Measurements from ENCODE around the gene VPS16. TPM values are rescaled to one million over a fixed set of nuclear protein-coding genes. Genes with fewer than 3 reads are reported as not detected.
A peak's percentile ranks its signal among the peaks of the same experiment; 100 is the strongest.

VPS16 gene
- total RNA-seq, 3 donors from 2014 or later (not counting 1 experiment from before 2014, with no cell fraction given), result 108 to 118 (median 109) TPM

DNA sequence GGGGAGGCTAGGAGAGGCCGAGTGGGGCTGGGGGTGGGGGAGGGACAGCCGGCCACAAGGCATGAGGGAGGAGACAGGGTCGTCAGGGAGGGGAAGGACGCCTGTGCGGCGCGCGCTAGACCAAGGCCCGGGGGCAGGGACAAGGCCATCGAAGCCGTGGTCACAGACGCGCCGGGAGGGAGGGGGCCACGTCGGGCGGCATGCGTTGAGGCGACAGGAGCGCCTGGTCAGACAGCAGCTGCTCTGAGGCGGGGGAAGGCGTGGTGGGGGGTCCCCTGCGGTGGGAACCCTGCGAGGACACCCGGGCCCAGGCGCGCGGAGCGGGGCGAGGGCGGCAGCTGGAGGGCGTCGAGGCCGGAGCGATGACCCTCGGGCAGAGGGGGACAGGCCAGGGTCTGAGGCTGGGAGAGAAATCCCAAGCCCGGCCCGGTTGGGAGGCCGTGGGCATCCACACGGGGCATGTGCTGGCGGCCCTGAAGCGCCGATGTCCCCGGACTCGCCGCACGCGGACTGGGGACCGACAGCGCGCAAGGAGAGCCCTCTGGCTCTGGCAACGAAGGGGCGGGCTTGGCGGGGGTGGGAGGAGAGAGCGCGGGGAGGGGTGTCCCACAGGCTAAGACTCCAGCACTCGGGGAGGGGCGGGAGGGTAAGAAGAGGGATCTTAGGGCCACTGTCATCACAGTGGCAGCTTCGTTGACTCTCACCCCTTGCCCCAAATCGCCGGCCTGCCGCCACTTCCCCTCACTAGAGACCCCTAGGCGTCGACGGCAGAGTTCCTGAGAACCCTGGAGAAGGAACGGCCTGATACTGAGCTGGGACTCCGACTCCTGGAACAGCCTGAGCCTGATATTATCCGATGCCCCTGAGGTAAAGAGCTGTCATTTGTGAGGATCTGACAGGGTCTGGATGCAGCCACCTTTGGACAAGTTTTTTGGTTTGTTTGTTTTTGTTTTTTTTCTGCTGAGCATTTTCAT is 19.4 kb upstream of the VPS16 start:
- no peak overlapping the region for H3K4me3 ChIP-seq (ENCODE audit: low read length)
- H3K9me3 ChIP-seq (ENCODE audit: control insufficient read depth, insufficient read depth, low read length), result no peaks in the 10 kb centered on the region
- peak overlapping the region; percentile 83 for H3K4me3 Mint-ChIP-seq
- H3K4me1 ChIP-seq (ENCODE audit: control insufficient read depth, insufficient read depth, low read length), result peaks cover 25% of the 10 kb centered on the region
- 16% methylated on average over 68 of the region's 68 CpGs for WGBS (ENCODE audit: insufficient coverage)
- H3K27ac ChIP-seq (ENCODE audit: low read length), result no peak overlapping the region
- H3K36me3 ChIP-seq (ENCODE audit: control insufficient read depth, insufficient read depth, low read length), result no peaks in the 10 kb centered on the region
- TF ChIP-seq, protein P1, sequence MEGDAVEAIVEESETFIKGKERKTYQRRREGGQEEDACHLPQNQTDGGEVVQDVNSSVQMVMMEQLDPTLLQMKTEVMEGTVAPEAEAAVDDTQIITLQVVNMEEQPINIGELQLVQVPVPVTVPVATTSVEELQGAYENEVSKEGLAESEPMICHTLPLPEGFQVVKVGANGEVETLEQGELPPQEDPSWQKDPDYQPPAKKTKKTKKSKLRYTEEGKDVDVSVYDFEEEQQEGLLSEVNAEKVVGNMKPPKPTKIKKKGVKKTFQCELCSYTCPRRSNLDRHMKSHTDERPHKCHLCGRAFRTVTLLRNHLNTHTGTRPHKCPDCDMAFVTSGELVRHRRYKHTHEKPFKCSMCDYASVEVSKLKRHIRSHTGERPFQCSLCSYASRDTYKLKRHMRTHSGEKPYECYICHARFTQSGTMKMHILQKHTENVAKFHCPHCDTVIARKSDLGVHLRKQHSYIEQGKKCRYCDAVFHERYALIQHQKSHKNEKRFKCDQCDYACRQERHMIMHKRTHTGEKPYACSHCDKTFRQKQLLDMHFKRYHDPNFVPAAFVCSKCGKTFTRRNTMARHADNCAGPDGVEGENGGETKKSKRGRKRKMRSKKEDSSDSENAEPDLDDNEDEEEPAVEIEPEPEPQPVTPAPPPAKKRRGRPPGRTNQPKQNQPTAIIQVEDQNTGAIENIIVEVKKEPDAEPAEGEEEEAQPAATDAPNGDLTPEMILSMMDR (IDR thresholded peaks at IDR 0.05), result no peak
- peaks cover 9% of the 10 kb centered on the region for H3K27me3 ChIP-seq (ENCODE audit: control insufficient read depth, insufficient read depth, low read length)
- ATAC-seq (peak in 2 of 3 donors; percentile 25 to 43), DNase-seq (peak in 1 of 2 donors; percentile 24)
- H3K36me3 Mint-ChIP-seq, result no peaks in the 10 kb centered on the region
- peak overlapping the region in 1 of 2 donors; percentile 53 for H3K27ac Mint-ChIP-seq
- H3K4me1 Mint-ChIP-seq, result peaks cover 13 to 37% of the 10 kb centered on the region in 2 donors
- H3K9me3 Mint-ChIP-seq, result no peaks in the 10 kb centered on the region
- intact Hi-C loops (cut with micrococcal nuclease), result no loop called here
- peaks cover 6 to 20% of the 10 kb centered on the region in 2 donors for H3K27me3 Mint-ChIP-seq (ENCODE audit: low read depth in 2 of 2)

DNA sequence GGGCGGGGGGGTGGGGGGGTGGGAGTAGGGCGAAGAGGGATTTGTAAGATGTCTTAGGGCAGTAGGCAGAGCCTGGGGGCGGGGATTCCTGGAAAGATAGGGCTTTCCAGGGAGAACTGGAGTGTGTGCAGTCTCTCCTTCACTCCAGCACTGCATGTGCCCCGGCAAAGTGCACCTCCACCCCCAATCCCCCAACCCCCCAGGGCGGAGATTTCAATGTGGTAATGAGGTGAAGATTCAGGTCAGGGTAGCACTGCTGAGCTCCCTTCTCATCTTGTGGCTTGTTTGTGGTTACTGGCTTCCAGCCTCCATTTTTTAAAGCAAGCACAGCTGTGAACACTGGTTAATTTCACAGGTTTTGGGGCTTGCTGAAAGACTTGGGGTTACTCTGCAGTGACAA is 18.5 kb upstream of the VPS16 start:
- Histone ChIP-seq H3K27ac (ENCODE audit: low read length) (no peak overlapping the region), H3K4me1 (ENCODE audit: control insufficient read depth, insufficient read depth, low read length) (peaks cover 24% of the 10 kb centered on the region), H3K27me3 (ENCODE audit: control insufficient read depth, insufficient read depth, low read length) (peaks cover 9% of the 10 kb centered on the region), H3K4me3 (ENCODE audit: low read length) (no peak overlapping the region), H3K36me3 (ENCODE audit: control insufficient read depth, insufficient read depth, low read length) (no peaks in the 10 kb centered on the region), H3K9me3 (ENCODE audit: control insufficient read depth, insufficient read depth, low read length) (no peaks in the 10 kb centered on the region)
- Mint-ChIP-seq H3K4me3 (peak overlapping the region; percentile 83), H3K27ac (peak overlapping the region in 1 of 2 donors; percentile 53), H3K27me3 (ENCODE audit: low read depth in 2 of 2) (peaks cover 14 to 20% of the 10 kb centered on the region in 2 donors), H3K36me3 (no peaks in the 10 kb centered on the region), H3K9me3 (no peaks in the 10 kb centered on the region), H3K4me1 (peaks cover 13 to 40% of the 10 kb centered on the region in 2 donors)
- TF ChIP-seq, protein P1 (IDR thresholded peaks at IDR 0.05), result no peak
- 38% methylated on average over 1 of the region's 5 CpGs for WGBS (ENCODE audit: insufficient coverage)
- peak; percentile 76 to 94 (median 84) for ATAC-seq
- DNase-seq, result peak; percentile 41 to 76
- intact Hi-C loops (cut with micrococcal nuclease), result no loop called here

DNA sequence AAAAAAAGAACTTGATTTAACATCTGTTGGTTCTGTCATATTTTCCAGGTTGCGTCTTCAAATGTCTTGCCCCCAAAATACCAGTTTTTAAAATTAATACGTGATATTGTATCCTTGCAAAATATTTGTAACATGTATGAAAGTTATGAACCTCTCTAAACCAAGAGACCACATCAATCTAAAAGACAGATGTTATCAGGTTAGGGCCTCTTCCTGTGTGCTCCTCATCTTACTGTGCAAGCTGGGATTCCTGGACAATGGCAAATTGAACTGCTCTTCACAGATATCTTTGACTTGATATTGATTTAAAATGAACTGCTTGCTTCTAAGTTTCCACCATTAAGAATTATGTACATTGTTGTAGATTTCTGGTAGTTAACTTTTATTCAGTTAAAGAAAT is 14.8 kb upstream of the VPS16 start:
- no peak for ATAC-seq
- H3K4me1 Mint-ChIP-seq, result peaks cover 13 to 27% of the 10 kb centered on the region in 2 donors
- no peaks in the 10 kb centered on the region for H3K9me3 Mint-ChIP-seq
- Histone ChIP-seq H3K27me3 (ENCODE audit: control insufficient read depth, insufficient read depth, low read length) (peaks cover 9% of the 10 kb centered on the region), H3K4me1 (ENCODE audit: control insufficient read depth, insufficient read depth, low read length) (peaks cover 19% of the 10 kb centered on the region), H3K36me3 (ENCODE audit: control insufficient read depth, insufficient read depth, low read length) (no peaks in the 10 kb centered on the region), H3K27ac (ENCODE audit: low read length) (no peak overlapping the region), H3K4me3 (ENCODE audit: low read length) (no peak overlapping the region), H3K9me3 (ENCODE audit: control insufficient read depth, insufficient read depth, low read length) (no peaks in the 10 kb centered on the region)
- peaks cover 9 to 31% of the 10 kb centered on the region in 2 donors for H3K27me3 Mint-ChIP-seq (ENCODE audit: low read depth in 2 of 2)
- no CpG with 5 or more reads among the region's 2 CpGs for WGBS (ENCODE audit: insufficient coverage)
- H3K27ac Mint-ChIP-seq, result no peak overlapping the region
- peak overlapping the region; percentile 35 for H3K4me3 Mint-ChIP-seq
- TF ChIP-seq, protein P1 (IDR thresholded peaks at IDR 0.05), result no peak
- intact Hi-C loops (cut with micrococcal nuclease), result no loop called here
- DNase-seq, result peak in 1 of 2 donors; percentile 51
- no peaks in the 10 kb centered on the region for H3K36me3 Mint-ChIP-seq
